HG03175 (cell line): Measurements from ENCODE around the gene CD274.
"Not testable (repeated sequence)": the region's sequence is repeated elsewhere in the genome, so short reads cannot be mapped to it uniquely, and the experiment has no call there.

Source experiments
- ATAC-seq: cut with Tn5 transposase; IDR thresholded peaks from one replicate; pipeline ENCODE4 v1.9.1; 2021; ENCODE audit warnings: mild to moderate bottlenecking, moderate library complexity; ENCODE audit not compliant: unreplicated experiment

The CD274 gene

DNA sequence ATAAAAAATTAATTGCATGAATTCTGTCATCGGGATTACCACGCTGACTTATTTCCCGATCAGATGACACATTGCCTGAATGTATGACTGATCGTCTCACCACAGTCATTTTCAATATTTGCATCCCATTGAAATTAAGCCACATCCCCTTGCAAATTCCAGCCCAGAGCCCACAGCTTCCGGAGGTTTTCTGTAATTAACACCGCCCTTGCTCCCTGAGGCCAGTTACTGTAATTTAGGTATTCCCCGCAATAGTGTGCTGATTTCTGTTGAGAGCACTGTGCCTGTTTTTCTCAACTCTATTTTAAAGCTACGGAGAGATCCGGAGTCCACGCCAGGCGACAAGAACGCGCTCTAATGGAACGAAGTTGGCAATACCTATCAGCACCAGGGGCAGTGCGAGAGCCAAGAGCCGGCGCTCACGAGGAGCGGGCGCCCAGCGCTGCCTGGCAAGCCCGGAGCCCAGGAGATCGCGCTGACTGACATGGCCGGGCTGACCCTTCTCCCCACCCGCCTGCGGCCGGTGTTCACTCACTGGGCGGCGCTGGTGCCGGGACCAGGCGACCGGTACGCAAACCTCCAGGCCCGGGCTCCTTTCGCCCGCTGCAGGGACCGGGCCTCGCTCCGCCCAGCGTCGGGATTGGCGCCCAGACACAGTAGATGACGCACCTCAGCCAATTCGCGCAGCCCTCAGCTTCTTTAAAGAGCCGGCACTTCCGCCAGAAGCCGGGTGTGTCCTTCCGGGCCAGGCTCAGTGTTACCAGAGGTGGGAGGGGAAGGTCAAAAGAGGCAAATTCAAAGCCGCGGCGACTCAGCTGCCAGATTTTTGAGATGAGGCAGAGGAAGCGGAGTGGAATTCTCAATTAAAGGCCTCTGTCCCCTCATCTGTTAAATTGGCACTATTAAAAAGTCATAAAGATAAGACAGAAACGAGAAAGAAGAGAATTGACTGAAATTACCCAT, 12.8 kb upstream of the CD274 start, which contains the start of gene PLGRKT:
PLGRKT (minus strand) TSS at position 672 of the 963 bp plus-strand sequence. CDS start 5,948 bp downstream, outside the sequence.
- ATAC-seq = peak; percentile 85

DNA sequence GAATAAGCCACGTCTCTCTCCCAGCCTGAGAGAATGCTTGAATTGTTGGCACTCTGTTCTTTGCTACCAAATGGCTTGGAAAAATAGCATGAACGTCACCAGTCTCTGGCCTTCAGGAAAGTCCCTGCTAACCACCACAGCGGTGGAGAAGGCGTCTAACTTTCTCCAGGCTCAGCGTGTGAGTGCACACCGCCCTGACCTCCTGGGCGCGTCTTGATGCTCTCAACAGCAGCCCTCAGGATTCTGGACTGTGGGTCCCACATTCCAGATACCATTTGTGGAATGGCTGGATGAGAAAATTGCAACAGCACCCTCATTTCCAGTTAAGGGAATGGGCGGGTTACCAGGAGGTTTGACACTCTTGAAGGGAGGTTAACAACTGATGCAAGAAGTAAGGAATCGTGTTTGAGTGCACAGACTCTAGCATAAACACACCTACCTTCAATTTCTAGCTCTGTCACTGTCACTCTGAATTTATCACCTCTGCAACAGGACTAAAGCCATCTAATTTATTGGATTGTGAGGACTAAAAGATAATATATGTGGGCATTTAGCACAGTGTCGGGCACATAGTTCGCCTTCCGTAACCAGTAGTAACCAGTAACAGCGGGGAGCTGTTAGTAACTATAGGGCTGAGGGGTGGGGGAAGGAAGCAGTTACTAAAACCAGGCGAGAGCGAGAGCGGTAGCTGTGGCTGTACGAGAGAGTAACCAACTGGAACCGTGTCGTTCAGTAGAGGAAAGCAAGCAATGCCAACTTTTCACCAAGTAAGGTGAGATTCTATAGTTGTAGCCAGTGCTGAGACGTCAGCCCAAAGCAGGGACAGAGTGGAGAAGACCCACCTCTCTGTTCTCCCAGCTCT, 11.8 kb upstream of the CD274 start:
- ATAC-seq = peak; percentile 70

DNA sequence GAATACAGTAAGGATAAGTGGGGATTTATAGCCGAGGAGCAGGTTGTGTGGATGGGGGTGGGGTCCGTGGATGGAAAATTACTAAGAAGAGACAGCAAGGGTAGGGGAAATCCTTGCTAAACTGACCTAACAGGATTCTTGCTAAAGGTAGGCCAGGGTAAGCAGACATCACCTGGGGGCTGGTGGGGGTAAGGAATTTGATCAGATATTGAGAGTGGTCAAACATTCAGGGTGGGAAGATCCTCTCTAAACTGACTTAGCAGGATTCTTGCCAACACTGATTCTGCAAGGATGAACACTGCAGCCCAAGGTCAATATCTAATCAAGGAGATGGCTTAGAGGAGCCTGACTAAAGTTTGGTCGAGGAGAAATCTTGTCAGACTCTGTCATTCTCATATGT, 9.9 kb upstream of the CD274 start:
- ATAC-seq = no peak

DNA sequence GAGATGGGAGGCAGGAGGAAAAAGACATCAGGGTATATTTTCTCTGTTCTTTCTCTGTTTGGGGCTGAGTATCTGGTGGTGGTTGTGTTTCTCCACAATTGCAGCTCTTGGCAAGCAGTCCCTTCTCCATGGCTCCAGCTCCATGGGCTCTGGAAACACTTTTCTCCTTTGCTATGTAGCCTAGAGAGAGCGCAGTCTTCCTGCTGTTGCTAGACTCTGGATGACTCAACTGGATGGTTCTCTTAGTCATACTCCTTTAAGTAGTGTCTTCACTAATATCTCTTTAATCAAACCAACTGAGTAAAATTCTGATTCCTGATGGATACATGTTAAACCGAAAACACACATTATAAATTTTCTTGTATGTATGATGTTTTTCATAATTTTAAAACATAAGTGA, 9.3 kb upstream of the CD274 start:
- no peak for ATAC-seq

DNA sequence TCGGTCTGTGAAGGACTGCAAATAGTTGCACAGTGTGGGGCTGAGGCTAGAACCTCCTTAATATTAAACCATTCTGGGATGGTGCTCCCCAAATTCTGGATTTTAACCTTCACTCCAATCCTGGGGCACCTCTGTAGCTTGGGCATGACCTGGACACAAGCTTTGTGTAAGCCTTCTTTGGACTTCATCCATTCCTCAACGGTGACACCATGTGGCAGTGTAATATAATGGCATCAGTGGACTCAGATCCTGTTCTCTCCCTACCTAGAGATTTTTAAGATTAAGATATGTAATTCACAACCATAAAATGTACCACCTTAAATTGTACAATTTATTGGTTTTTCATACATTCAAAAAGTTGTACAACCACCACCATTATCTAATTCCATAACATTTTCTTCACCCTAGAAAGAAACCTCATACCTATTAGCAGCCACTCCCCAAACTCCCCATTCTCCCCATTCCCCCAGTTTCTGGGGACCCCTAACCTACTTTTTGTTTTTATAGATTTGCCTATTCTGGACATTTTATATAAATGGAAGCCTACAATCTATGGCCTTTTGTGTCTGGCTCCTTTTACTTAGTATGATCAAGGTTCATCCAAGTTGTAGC, 7.8 kb upstream of the CD274 start:
- ATAC-seq = no peak

DNA sequence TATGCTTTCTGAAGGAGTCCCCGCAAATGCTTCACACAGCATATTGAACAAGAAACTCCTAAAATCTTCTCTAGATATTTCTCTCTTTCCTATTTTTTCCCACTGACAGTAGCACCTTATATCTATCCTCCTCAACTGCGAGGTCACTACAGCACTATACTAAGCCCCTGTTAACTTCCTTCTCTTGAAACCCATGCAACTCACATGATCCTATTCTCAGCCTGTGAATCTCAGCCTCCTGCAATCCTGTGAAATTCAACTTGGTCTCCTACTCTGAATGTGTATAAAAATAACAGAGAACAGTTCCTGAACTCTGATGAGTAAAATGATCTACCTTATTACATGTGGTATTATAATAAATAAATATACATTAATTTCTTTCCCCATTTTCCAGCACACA, 6.5 kb upstream of the CD274 start:
- ATAC-seq = no peak

DNA sequence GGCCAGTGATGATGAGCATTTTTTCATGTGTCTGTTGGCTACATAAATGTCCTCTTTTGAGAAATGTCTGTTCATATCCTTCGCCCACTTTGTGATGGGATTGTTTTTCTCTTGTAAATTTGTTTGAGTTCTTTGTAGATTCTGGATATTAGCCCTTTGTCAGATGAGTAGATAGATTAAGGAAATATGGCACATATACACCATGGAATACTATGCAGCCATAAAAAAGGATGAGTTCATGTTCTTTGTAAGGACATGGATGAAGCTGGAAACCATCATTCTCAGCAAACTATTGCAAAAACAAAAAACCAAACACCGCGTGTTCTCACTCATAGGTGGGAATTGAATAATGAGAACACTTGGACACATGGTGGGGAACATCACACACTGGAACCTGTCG, 5.2 kb upstream of the CD274 start:
- ATAC-seq = not testable (repeated sequence)

DNA sequence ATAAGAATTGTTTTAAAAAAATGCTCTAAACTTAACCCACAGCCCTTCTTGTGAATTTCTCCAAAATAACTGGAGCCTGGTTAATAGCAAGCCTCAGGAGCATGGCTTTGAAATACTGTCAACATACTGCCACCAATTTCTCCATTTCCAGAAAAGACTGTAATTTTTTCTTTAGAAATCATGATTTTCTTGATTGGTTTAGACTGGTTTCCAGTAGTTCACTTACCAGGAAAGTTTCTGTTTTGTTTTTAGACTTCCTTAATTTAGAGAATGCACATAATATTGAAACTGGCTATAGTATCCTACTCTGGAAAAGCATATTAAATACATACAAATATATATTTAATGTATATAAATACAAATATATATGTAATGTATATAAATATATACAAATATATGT, 4.5 kb upstream of the CD274 start:
- no peak for ATAC-seq

DNA sequence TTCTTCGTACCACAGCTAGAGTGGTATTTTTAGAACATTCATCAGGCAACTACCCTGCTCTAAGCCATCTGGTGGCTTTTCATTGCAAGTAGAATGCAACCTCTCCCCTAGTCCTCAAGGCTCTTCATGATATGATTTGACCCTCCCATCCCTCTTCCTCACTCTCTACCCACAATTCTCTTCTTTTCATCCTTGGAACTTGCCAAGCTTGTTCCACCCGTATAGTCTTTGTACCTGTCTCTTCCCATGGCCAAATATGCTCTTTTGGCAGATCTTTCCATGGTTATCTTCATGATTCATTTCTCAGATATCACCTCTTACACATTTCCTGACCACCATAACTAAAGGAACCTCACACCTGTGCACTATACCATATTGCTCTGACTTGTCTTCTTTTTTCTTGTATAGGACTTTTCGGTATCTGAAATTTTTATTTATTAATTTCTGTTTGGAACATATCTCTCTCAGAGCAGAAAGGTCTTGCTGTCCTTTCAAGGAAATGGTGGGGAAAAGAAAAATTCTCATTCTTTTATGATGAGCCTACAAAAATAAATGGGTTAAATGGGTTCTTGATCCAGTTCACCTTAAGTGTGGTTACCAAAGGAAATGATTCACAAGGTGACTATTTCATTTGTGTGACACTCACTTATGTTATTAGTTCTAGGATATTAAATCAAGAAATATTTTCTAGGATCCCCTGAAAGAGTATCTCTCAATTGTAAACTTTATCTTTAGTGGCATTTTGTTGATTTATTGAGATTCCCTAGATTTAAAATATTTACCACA, 3.7 kb upstream of the CD274 start:
- ATAC-seq = no peak

DNA sequence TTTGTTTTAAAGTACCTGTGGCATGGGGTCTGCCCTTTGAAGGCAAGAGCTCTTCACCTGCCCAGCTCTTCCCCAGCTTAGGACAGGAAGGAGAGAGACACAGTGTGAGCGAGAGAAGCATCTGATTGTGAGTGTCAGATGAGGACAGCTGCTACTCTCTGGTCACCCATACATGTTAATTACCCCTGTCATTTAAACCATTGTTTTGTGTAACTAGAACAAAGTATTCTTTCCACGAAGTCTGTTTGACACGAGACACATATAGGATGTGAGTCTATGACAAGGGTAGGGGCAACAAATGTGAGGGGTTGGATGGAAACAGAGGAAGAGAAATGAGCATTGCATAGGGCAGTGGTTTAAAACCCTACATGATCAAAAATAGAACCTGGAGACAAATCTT, 3.0 kb upstream of the CD274 start:
- no peak for ATAC-seq

DNA sequence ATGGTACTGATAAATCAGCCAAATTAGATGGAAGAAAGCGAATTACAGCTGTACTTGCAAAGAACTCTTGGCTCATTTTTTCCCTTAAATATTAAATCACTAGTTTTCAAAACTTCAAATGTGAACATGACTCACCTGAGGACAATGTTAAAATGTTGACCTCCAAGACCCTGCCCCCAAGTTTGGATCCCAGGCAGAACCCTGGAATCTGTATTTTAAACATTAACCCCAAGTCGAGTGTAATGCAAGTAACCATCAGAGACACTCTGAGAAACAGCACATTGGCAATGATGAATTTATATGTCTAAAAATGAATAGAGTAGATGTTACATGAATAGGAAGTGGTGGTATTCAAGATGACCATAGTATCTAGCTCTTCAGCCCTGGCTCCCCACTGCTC, 2.3 kb upstream of the CD274 start:
- no peak for ATAC-seq

DNA sequence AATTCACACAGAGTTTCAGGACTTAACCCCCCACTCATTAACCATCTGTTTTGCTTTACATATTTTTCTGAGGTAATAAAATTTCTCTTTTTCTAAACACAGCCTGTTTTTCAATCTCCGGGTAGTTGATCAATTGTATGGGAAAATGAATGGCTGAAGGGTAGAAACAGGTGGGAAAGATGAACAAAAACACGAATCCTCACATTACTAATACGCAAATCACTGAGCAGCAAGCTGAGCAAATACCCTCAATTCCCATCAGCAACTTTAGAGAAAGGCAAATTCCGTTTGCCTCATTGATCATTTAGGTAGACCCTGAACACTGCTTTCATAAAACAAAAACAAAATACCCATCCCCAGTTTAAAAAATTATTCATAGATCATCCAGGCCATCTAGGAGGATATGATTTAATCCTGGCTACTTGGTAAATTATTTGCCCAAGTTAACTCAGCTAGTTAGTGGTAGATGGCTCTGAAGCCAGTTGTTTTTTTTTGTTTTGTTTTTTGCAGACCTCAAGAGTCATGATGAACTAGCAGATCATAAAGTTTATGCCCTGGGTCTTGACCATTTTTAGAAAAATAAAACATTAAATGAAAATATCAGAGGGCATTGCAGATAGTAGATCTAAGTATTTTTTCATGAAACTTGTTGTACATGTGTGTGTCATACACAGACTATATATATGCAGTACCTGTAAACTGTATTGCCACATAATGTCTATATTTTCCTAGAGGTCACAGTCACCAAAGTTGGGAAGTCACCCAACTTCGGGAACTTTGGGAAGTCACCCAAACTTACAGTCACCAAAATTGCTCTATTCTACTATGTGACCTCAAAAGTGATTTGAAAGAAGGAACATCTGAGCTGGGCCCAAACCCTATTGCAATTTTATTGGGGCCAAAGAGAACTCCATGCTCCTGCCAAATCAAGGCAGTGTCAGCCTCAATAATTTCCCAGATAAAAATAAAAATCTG, 1.6 kb upstream of the CD274 start:
- ATAC-seq = no peak

DNA sequence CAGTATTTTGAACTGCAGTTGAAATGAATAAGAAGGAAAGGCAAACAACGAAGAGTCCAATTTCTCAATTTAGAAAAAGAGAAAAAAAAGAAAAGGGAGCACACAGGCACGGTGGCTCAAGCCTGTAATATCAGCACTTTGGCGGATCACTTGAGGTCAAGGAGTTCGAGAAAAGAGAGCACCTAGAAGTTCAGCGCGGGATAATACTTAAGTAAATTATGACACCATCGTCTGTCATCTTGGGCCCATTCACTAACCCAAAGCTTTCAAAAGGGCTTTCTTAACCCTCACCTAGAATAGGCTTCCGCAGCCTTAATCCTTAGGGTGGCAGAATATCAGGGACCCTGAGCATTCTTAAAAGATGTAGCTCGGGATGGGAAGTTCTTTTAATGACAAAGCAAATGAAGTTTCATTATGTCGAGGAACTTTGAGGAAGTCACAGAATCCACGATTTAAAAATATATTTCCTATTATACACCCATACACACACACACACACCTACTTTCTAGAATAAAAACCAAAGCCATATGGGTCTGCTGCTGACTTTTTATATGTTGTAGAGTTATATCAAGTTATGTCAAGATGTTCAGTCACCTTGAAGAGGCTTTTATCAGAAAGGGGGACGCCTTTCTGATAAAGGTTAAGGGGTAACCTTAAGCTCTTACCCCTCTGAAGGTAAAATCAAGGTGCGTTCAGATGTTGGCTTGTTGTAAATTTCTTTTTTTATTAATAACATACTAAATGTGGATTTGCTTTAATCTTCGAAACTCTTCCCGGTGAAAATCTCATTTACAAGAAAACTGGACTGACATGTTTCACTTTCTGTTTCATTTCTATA, 602 bp upstream of the CD274 start:
- ATAC-seq = no peak

DNA sequence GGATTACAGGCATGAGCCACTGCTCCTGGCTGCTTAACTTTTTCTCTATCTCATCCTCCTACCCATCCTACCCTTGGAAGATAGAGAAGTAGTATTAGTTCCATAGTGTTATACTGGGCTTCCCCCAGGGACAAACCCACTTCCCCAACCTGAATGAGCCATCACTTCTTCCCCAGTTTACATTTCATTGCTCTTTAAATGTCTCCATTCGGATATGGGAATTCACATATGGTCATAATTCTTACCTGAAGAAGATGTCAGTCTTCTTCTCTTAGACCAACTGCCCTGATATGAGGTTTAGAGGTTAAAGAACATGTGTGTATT, 1.9 kb downstream of the CD274 start:
- ATAC-seq = no peak

DNA sequence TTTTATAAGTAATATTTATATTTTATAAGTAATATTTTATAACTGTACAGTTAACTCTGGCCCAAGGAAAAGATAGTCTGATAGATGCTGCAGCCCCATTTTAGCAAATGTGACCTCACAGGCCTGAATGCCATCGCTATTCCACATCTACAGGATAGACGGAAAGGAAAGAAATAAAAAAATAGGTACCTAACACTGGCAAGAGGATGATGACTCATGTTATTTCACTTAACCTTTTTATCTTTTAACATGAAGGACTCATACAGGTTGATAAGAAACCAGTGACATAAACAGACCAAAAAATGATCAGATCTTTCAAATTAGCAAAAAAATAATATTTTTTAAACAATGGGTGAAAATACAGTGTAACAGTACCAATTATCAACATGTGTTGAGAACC, 2.7 kb downstream of the CD274 start:
- no peak for ATAC-seq

DNA sequence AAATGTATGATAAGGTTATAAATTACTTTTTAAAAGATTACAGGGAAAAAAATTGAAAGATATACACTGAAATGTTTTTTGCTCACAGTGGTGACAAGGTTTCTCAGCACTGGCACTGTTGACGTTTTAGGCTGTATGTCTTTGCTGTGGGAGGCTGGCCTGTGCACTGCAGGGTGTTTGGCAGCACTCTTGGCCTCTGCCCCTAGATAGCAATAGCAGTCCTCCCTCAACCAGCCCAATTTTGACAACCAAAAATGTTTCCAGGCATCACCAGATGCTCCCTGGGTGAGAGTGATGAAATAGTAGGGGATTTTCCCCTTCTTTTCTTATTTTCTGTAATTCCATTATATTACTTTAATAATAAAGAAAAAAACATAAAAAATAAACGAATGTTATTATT, 3.3 kb downstream of the CD274 start:
- ATAC-seq = peak; percentile 42

DNA sequence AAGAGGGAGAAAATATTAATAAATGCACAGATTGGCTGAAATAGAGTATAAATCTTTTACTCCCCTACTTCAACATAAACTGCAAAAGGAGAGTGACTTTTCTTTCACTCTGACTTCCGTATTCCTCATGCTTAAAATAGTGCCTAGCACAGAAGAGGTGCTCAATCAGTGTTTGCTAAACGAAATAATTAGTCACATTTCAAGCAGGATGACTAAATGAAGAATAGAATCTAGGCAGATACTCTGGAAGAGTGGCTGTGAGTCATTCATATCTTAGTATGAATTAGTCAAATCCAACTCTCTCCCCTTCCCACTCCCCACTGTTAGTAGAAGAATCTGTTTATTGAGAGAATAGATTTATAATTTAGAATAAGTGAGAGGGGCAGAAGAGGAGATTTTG, 4.8 kb downstream of the CD274 start:
- ATAC-seq = peak; percentile 23

DNA sequence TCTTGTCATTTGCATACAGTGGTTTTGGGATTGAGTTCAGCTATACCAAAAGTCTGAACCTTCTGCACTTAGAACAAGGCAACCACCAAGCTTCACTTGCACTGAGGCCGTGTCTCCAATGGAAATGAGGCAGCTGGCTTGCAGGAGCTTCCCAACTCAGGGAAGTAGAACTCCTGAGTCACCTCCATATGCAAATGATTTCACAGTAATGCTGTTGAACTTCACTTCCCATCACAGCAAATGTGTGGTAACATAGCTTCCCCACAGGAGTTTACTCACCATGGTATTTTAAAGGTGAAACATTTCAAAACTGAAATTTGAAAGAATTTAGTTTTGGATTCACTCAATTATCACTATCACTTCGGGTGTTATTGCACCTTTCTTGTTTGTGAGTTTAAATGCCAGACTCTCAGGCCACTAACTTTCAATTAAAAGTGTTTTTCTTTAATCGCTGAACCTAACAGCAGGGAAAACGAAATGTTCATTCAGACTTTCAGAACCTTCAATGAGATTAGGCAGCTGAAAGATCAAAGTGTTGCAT, 9.0 kb downstream of the CD274 start:
- peak; percentile 51 for ATAC-seq
